Measurements from ENCODE around the gene HDAC4.

Gene HDAC4

GRCh38 chr2:239258248-239258647, 142.6 kb downstream of the HDAC4 start:
- H3K4me2 ChIP-seq (ENCODE audit: low read length) = no peak overlapping the region
- no peak overlapping the region for H3K9ac ChIP-seq (ENCODE audit: low read length)
- H2BK5ac ChIP-seq (ENCODE audit: low read depth, low read length, poor library complexity) = no peak overlapping the region
- no peak overlapping the region for H2AFZ ChIP-seq (ENCODE audit: insufficient read depth, low read length, poor library complexity)
- no peak overlapping the region for H3K23ac ChIP-seq (ENCODE audit: low read length)
- no peak overlapping the region for H4K12ac ChIP-seq (ENCODE audit: low read depth, low read length)
- peak overlapping the region; percentile 71 for H2BK12ac ChIP-seq (ENCODE audit: low read length)
- peaks cover 0 to 2% of the 10 kb centered on the region in 2 experiments for H3K36me3 ChIP-seq (ENCODE audit: control insufficient read depth in 1 of 2, insufficient read depth in 2 of 2, low read length in 2 of 2)
- no peaks in the 10 kb centered on the region for H3K27me3 ChIP-seq (ENCODE audit: insufficient read depth, low read length)
- H3K18ac ChIP-seq (ENCODE audit: low read length) = no peak overlapping the region
- no peaks in the 10 kb centered on the region for H3K79me1 ChIP-seq (ENCODE audit: low read length)
- H2AK5ac ChIP-seq (ENCODE audit: low read length) = no peak overlapping the region
- no peak for DNase-seq
- no peaks in the 10 kb centered on the region for H3K79me2 ChIP-seq (ENCODE audit: control insufficient read depth, insufficient read depth, low read length, poor library complexity)
- peaks cover 0 to 2% of the 10 kb centered on the region in 2 experiments for H3K4me1 ChIP-seq (ENCODE audit: control insufficient read depth in 1 of 2, insufficient read depth in 2 of 2, low read length in 2 of 2)
- no peak overlapping the region for H4K8ac ChIP-seq (ENCODE audit: low read depth, low read length)
- H4K91ac ChIP-seq (ENCODE audit: low read depth, low read length) = no peak overlapping the region
- WGBS (ENCODE audit: extremely low coverage, insufficient coverage, insufficient read length) = no CpG with 5 or more reads among the region's 8 CpGs
- H3K14ac ChIP-seq (ENCODE audit: low read length) = no peak overlapping the region
- no peak overlapping the region for H2BK120ac ChIP-seq (ENCODE audit: insufficient read depth, low read length, poor library complexity)
- H3K27ac ChIP-seq (ENCODE audit: low read depth, low read length) = no peak overlapping the region
- no peak overlapping the region for H3K4me3 ChIP-seq (ENCODE audit: low read depth, low read length)
- H3K9me3 ChIP-seq (ENCODE audit: insufficient read depth, low read depth, low read length) = peaks cover 1% of the 10 kb centered on the region
- H3K4ac ChIP-seq (ENCODE audit: low read depth, low read length) = no peak overlapping the region

DNA sequence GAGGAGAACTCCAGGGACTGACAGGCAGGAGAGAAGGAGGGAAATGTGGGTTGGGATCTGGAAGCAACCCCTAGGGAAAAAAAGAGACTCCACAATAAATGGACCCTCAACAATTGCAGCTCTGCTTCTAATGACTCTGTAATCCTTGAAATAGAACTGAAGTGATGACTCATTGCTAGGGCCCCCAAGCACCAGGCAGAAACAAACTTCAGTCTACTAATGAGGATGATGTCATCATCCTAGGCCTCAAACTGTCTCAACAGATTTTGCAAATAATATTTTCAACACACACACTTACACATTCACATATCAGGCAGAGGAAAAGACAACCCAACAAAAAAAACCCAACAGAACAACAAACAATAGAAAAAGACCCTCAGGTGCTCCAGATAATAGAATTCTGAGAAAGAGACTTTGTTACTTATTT, 143.3 kb downstream of the HDAC4 start:
- H3K9ac ChIP-seq (ENCODE audit: low read length) = no peak overlapping the region
- H3K18ac ChIP-seq (ENCODE audit: low read length) = no peak overlapping the region
- H2AK5ac ChIP-seq (ENCODE audit: low read length) = no peak overlapping the region
- no peaks in the 10 kb centered on the region for H3K27me3 ChIP-seq (ENCODE audit: insufficient read depth, low read length)
- no peaks in the 10 kb centered on the region for H3K79me1 ChIP-seq (ENCODE audit: low read length)
- H3K36me3 ChIP-seq (ENCODE audit: control insufficient read depth in 1 of 2, insufficient read depth in 2 of 2, low read length in 2 of 2) = peaks cover 0 to 2% of the 10 kb centered on the region in 2 experiments
- peak in 1 of 2 donors; percentile 23 for DNase-seq
- H3K14ac ChIP-seq (ENCODE audit: low read length) = no peak overlapping the region
- no peak overlapping the region for H2AFZ ChIP-seq (ENCODE audit: insufficient read depth, low read length, poor library complexity)
- no peak overlapping the region for H3K27ac ChIP-seq (ENCODE audit: low read depth, low read length)
- no peak overlapping the region for H4K12ac ChIP-seq (ENCODE audit: low read depth, low read length)
- H3K79me2 ChIP-seq (ENCODE audit: control insufficient read depth, insufficient read depth, low read length, poor library complexity) = no peaks in the 10 kb centered on the region
- H2BK120ac ChIP-seq (ENCODE audit: insufficient read depth, low read length, poor library complexity) = no peak overlapping the region
- no peak overlapping the region for H2BK12ac ChIP-seq (ENCODE audit: low read length)
- no peak overlapping the region for H2BK5ac ChIP-seq (ENCODE audit: low read depth, low read length, poor library complexity)
- H4K91ac ChIP-seq (ENCODE audit: low read depth, low read length) = no peak overlapping the region
- H3K9me3 ChIP-seq (ENCODE audit: insufficient read depth, low read depth, low read length) = peaks cover 1% of the 10 kb centered on the region
- H3K4me2 ChIP-seq (ENCODE audit: low read length) = peak overlapping the region; percentile 19
- peaks cover 0 to 2% of the 10 kb centered on the region in 2 experiments for H3K4me1 ChIP-seq (ENCODE audit: control insufficient read depth in 1 of 2, insufficient read depth in 2 of 2, low read length in 2 of 2)
- H4K8ac ChIP-seq (ENCODE audit: low read depth, low read length) = no peak overlapping the region
- no peak overlapping the region for H3K23ac ChIP-seq (ENCODE audit: low read length)
- H3K4ac ChIP-seq (ENCODE audit: low read depth, low read length) = no peak overlapping the region
- no peak overlapping the region for H3K4me3 ChIP-seq (ENCODE audit: low read depth, low read length)

DNA sequence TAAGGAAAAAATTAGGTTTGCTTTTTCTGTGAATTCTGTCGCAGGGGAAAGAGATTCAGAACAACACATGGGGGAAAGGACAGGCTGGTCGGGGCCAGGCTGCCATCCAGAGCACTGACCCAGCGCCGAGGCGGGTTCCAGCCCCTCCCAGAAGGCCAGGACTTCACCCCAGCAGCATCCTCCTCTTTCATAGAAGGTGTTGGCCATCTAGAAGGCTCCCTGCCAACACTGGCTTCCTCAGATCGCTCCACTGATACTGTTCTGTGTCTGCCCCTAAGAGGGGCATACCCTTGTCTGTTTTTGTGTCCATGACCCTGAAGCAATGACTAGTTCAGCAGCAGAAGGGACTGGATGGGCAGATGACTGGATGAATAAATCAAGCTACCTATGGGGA, 144.5 kb downstream of the HDAC4 start:
- Histone ChIP-seq H3K9me3 (ENCODE audit: insufficient read depth, low read depth, low read length) (peaks cover 1% of the 10 kb centered on the region), H4K8ac (ENCODE audit: low read depth, low read length) (no peak overlapping the region), H3K18ac (ENCODE audit: low read length) (no peak overlapping the region), H2BK120ac (ENCODE audit: insufficient read depth, low read length, poor library complexity) (no peak overlapping the region), H2BK12ac (ENCODE audit: low read length) (peak overlapping the region; percentile 43), H3K27ac (ENCODE audit: low read depth, low read length) (no peak overlapping the region), H4K12ac (ENCODE audit: low read depth, low read length) (no peak overlapping the region), H3K36me3 (ENCODE audit: control insufficient read depth in 1 of 2, insufficient read depth in 2 of 2, low read length in 2 of 2) (peaks cover 0 to 2% of the 10 kb centered on the region in 2 experiments), H2AFZ (ENCODE audit: insufficient read depth, low read length, poor library complexity) (no peak overlapping the region), H2BK5ac (ENCODE audit: low read depth, low read length, poor library complexity) (no peak overlapping the region), H3K14ac (ENCODE audit: low read length) (no peak overlapping the region), H3K79me2 (ENCODE audit: control insufficient read depth, insufficient read depth, low read length, poor library complexity) (no peaks in the 10 kb centered on the region), H3K4ac (ENCODE audit: low read depth, low read length) (no peak overlapping the region), H4K91ac (ENCODE audit: low read depth, low read length) (no peak overlapping the region), H3K79me1 (ENCODE audit: low read length) (no peaks in the 10 kb centered on the region), H3K4me2 (ENCODE audit: low read length) (no peak overlapping the region), H3K4me1 (ENCODE audit: control insufficient read depth in 1 of 2, insufficient read depth in 2 of 2, low read length in 2 of 2) (peaks cover 0 to 2% of the 10 kb centered on the region in 2 experiments), H3K4me3 (ENCODE audit: low read depth, low read length) (no peak overlapping the region), H3K27me3 (ENCODE audit: insufficient read depth, low read length) (no peaks in the 10 kb centered on the region), H3K23ac (ENCODE audit: low read length) (no peak overlapping the region), H2AK5ac (ENCODE audit: low read length) (peak overlapping the region; percentile 52), H3K9ac (ENCODE audit: low read length) (no peak overlapping the region)
- WGBS (ENCODE audit: extremely low coverage, insufficient coverage, insufficient read length) = no CpG with 5 or more reads among the region's 6 CpGs
- DNase-seq = no peak

- H3K9me3 ChIP-seq (ENCODE audit: insufficient read depth, low read depth, low read length) = peaks cover under 1% of the 10 kb centered on the region
Observed at GRCh38 chr2:239255628-239256349, 145.0 kb downstream of the HDAC4 start.

More at GRCh38 chr2:239255628-239256349, 145.0 kb downstream of the HDAC4 start:
- H2BK120ac ChIP-seq (ENCODE audit: insufficient read depth, low read length, poor library complexity) = no peak overlapping the region
- no peak overlapping the region for H2BK12ac ChIP-seq (ENCODE audit: low read length)
- H2BK5ac ChIP-seq (ENCODE audit: low read depth, low read length, poor library complexity) = no peak overlapping the region
- peaks cover 0 to 2% of the 10 kb centered on the region in 2 experiments for H3K4me1 ChIP-seq (ENCODE audit: control insufficient read depth in 1 of 2, insufficient read depth in 2 of 2, low read length in 2 of 2)
- H3K27ac ChIP-seq (ENCODE audit: low read depth, low read length) = no peak overlapping the region
- no peaks in the 10 kb centered on the region for H3K79me2 ChIP-seq (ENCODE audit: control insufficient read depth, insufficient read depth, low read length, poor library complexity)
- no peak overlapping the region for H3K18ac ChIP-seq (ENCODE audit: low read length)
- H2AK5ac ChIP-seq (ENCODE audit: low read length) = no peak overlapping the region
- H3K27me3 ChIP-seq (ENCODE audit: insufficient read depth, low read length) = no peaks in the 10 kb centered on the region
- no peak overlapping the region for H3K23ac ChIP-seq (ENCODE audit: low read length)
- no CpG with 5 or more reads among the region's 7 CpGs for WGBS (ENCODE audit: extremely low coverage, insufficient coverage, insufficient read length)
- H3K4ac ChIP-seq (ENCODE audit: low read depth, low read length) = no peak overlapping the region
- H3K36me3 ChIP-seq (ENCODE audit: control insufficient read depth in 1 of 2, insufficient read depth in 2 of 2, low read length in 2 of 2) = peaks cover 0 to 2% of the 10 kb centered on the region in 2 experiments
- no peaks in the 10 kb centered on the region for H3K79me1 ChIP-seq (ENCODE audit: low read length)
- DNase-seq = no peak
- no peak overlapping the region for H4K12ac ChIP-seq (ENCODE audit: low read depth, low read length)
- no peak overlapping the region for H3K9ac ChIP-seq (ENCODE audit: low read length)
- H3K4me2 ChIP-seq (ENCODE audit: low read length) = no peak overlapping the region
- no peak overlapping the region for H2AFZ ChIP-seq (ENCODE audit: insufficient read depth, low read length, poor library complexity)
- no peak overlapping the region for H3K14ac ChIP-seq (ENCODE audit: low read length)
- H4K91ac ChIP-seq (ENCODE audit: low read depth, low read length) = no peak overlapping the region
- H4K8ac ChIP-seq (ENCODE audit: low read depth, low read length) = no peak overlapping the region
- H3K4me3 ChIP-seq (ENCODE audit: low read depth, low read length) = no peak overlapping the region
